ENCODE results near the gene ASRGL1.

The ASRGL1 gene

DNA sequence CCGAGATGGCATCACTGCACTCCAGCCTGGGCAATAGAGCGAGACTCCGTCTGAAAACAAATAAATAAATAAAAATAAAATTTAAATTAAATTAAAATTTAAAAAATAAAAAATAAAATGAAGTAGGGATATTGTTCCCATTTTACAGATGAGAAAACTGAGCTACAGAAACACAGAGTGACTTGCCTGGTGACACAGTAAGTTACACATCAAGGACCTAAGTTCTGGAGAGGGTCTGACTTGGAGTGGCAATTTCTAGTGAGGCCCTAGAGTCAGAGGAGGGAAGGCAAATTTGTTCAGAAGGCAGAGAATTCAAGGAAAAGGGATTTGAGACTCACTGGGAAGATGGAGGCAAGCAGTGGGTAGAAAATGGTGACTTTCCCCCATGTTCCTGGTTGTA, 83.6 kb downstream of the ASRGL1 start:
- Histone ChIP-seq H3K4me3 (ENCODE audit: insufficient read depth in 1 of 2, low read depth in 1 of 2, low read length in 2 of 2) (no peak overlapping the region), H2BK5ac (ENCODE audit: low read depth, low read length, poor library complexity, severe bottlenecking) (no peak overlapping the region), H3K36me3 (ENCODE audit: control insufficient read depth in 1 of 2, insufficient read depth in 2 of 2, low read depth in 1 of 2, low read length in 2 of 2) (no peaks in the 10 kb centered on the region), H3K9ac (ENCODE audit: low read length) (no peak overlapping the region), H2BK120ac (ENCODE audit: low read depth, low read length) (no peak overlapping the region), H3K9me3 (ENCODE audit: control insufficient read depth, low read length) (no peaks in the 10 kb centered on the region), H3K79me1 (replicated peaks; ENCODE audit: low read length, poor library complexity, severe bottlenecking) (peaks cover 2% of the 10 kb centered on the region), H2AFZ (ENCODE audit: low read depth, low read length) (no peak overlapping the region), H3K14ac (ENCODE audit: low read length in 2 of 2) (no peak overlapping the region), H4K91ac (ENCODE audit: low read length) (no peak overlapping the region), H2BK15ac (ENCODE audit: low read depth, poor library complexity, severe bottlenecking) (no peak overlapping the region), H3K23ac (ENCODE audit: low read length in 2 of 2) (no peak overlapping the region), H3K27ac (ENCODE audit: low read length, poor library complexity, severe bottlenecking) (no peak overlapping the region), H3K27me3 (ENCODE audit: control insufficient read depth in 1 of 2, insufficient read depth in 1 of 2, low read length in 2 of 2) (peaks cover 0 to 6% of the 10 kb centered on the region in 2 experiments), H2BK12ac (ENCODE audit: low read length in 2 of 2) (no peak overlapping the region), H3K4ac (ENCODE audit: low read depth in 1 of 2, low read length in 2 of 2) (no peak overlapping the region), H3K4me2 (ENCODE audit: low read length, poor library complexity, severe bottlenecking) (no peak overlapping the region), H3K18ac (ENCODE audit: low read depth in 1 of 2, low read length in 2 of 2) (no peak overlapping the region), H4K8ac (ENCODE audit: low read length) (no peak overlapping the region), H2AK5ac (ENCODE audit: low read length, severe bottlenecking) (no peak overlapping the region), H3K4me1 (ENCODE audit: control insufficient read depth, insufficient read depth, low read depth, low read length) (peaks cover 14% of the 10 kb centered on the region)
- no peak for DNase-seq
- WGBS: no CpG with 5 or more reads among the region's 3 CpGs

DNA sequence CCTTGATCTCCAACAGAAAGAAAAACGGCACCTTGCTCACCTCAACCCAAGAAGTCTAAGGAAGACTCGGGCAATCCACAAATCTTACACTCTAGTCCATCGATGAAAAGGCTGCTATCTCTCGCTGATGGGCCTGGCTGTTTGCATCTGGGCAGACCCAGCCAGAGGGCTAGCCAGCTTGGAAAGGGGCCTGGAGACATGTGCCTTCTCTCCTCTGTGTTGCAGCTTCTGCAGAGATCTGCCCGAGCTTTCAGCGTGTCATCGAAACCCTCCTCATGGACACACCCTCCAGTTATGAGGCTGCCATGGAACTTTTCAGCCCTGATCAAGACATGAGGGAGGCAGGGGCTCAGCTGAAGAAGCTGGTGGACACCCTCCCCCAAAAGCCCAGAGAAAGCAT, 84.7 kb downstream of the ASRGL1 start:
- Histone ChIP-seq H2BK12ac (ENCODE audit: low read length in 2 of 2) (no peak overlapping the region), H2AFZ (ENCODE audit: low read depth, low read length) (no peak overlapping the region), H3K23ac (ENCODE audit: low read length in 2 of 2) (no peak overlapping the region), H3K27me3 (ENCODE audit: control insufficient read depth in 1 of 2, insufficient read depth in 1 of 2, low read length in 2 of 2) (peaks cover 0 to 6% of the 10 kb centered on the region in 2 experiments), H3K79me1 (replicated peaks; ENCODE audit: low read length, poor library complexity, severe bottlenecking) (peaks cover 2% of the 10 kb centered on the region), H2BK120ac (ENCODE audit: low read depth, low read length) (no peak overlapping the region), H2BK15ac (ENCODE audit: low read depth, poor library complexity, severe bottlenecking) (no peak overlapping the region), H3K9me3 (ENCODE audit: control insufficient read depth, low read length) (no peaks in the 10 kb centered on the region), H4K8ac (ENCODE audit: low read length) (no peak overlapping the region), H3K14ac (ENCODE audit: low read length in 2 of 2) (no peak overlapping the region), H3K4ac (ENCODE audit: low read depth in 1 of 2, low read length in 2 of 2) (no peak overlapping the region), H3K4me1 (ENCODE audit: control insufficient read depth, insufficient read depth, low read depth, low read length) (peaks cover 18% of the 10 kb centered on the region), H2BK5ac (ENCODE audit: low read depth, low read length, poor library complexity, severe bottlenecking) (no peak overlapping the region), H3K36me3 (ENCODE audit: control insufficient read depth in 1 of 2, insufficient read depth in 2 of 2, low read depth in 1 of 2, low read length in 2 of 2) (no peaks in the 10 kb centered on the region), H3K4me3 (ENCODE audit: insufficient read depth in 1 of 2, low read depth in 1 of 2, low read length in 2 of 2) (no peak overlapping the region), H3K18ac (ENCODE audit: low read depth in 1 of 2, low read length in 2 of 2) (no peak overlapping the region), H3K9ac (ENCODE audit: low read length) (no peak overlapping the region), H4K91ac (ENCODE audit: low read length) (no peak overlapping the region), H3K27ac (ENCODE audit: low read length, poor library complexity, severe bottlenecking) (no peak overlapping the region), H2AK5ac (ENCODE audit: low read length, severe bottlenecking) (peak overlapping the region; percentile 88), H3K4me2 (ENCODE audit: low read length, poor library complexity, severe bottlenecking) (no peak overlapping the region)
- WGBS: 89% methylated on average over 7 of the region's 7 CpGs
- DNase-seq: no peak

DNA sequence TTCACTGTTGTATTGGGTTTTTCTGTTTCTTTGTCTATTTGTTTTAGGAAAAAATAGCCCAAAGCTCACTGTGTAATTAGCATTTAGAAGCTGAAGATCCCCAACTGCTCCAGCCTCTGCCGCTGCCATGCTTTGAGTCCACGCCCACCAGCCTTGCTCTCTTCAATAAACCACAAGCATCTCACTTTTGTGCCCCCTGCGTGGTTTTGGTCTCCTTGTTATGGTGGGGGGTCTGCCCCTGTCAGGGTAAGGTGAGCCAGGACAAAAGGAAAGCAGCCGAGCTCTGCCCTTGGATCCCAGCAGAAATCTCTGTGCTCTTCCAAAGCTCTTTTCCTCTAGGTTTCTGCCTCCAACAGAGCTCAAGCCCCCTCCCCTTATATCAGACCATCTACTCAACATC, 85.8 kb downstream of the ASRGL1 start:
- Histone ChIP-seq H3K4me2 (ENCODE audit: low read length, poor library complexity, severe bottlenecking) (no peak overlapping the region), H2BK12ac (ENCODE audit: low read length in 2 of 2) (no peak overlapping the region), H3K9me3 (ENCODE audit: control insufficient read depth, low read length) (no peaks in the 10 kb centered on the region), H3K4me1 (ENCODE audit: control insufficient read depth, insufficient read depth, low read depth, low read length) (peaks cover 18% of the 10 kb centered on the region), H2BK15ac (ENCODE audit: low read depth, poor library complexity, severe bottlenecking) (no peak overlapping the region), H3K4ac (ENCODE audit: low read depth in 1 of 2, low read length in 2 of 2) (no peak overlapping the region), H2BK120ac (ENCODE audit: low read depth, low read length) (no peak overlapping the region), H3K9ac (ENCODE audit: low read length) (no peak overlapping the region), H2AK5ac (ENCODE audit: low read length, severe bottlenecking) (peak overlapping the region; percentile 25), H3K79me1 (replicated peaks; ENCODE audit: low read length, poor library complexity, severe bottlenecking) (peaks cover 2% of the 10 kb centered on the region), H3K27me3 (ENCODE audit: control insufficient read depth in 1 of 2, insufficient read depth in 1 of 2, low read length in 2 of 2) (peaks cover 0 to 6% of the 10 kb centered on the region in 2 experiments), H3K14ac (ENCODE audit: low read length in 2 of 2) (no peak overlapping the region), H4K8ac (ENCODE audit: low read length) (no peak overlapping the region), H2BK5ac (ENCODE audit: low read depth, low read length, poor library complexity, severe bottlenecking) (peak overlapping the region; percentile 59), H2AFZ (ENCODE audit: low read depth, low read length) (no peak overlapping the region), H4K91ac (ENCODE audit: low read length) (no peak overlapping the region), H3K18ac (ENCODE audit: low read depth in 1 of 2, low read length in 2 of 2) (no peak overlapping the region), H3K23ac (ENCODE audit: low read length in 2 of 2) (no peak overlapping the region), H3K4me3 (ENCODE audit: insufficient read depth in 1 of 2, low read depth in 1 of 2, low read length in 2 of 2) (no peak overlapping the region), H3K27ac (ENCODE audit: low read length, poor library complexity, severe bottlenecking) (peak overlapping the region; percentile 52), H3K36me3 (ENCODE audit: control insufficient read depth in 1 of 2, insufficient read depth in 2 of 2, low read depth in 1 of 2, low read length in 2 of 2) (no peaks in the 10 kb centered on the region)
- no peak for DNase-seq
- 48% methylated on average over 3 of the region's 4 CpGs for WGBS

DNA sequence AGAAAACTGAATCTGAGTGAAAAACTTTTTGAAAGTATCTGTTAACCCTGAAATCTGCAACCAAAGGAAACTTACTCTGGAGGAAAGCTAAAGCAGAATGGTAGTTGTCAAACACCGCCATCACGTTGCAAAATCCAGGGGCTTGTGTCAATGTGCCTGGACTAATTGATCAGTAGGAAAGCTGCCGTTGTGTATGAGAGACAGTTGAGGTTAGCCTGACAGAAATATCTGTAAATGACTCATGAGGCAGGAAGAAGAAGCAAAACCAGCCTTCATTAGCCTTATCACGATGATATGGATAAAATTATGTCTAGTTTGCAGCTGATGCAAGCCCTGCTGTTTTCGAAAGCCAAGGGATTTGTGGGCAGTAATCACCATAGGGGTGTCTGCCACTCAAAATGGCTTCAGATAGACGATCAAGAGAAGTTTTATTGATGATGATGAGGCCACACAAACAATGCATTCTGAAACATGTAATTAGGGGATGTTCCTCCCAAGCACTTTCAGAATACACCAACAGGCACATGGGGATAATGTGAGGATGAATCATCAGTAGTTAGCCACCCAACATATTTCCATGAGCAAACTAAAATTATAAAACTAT, 90.5 kb downstream of the ASRGL1 start:
- Histone ChIP-seq H3K4ac (ENCODE audit: low read depth in 1 of 2, low read length in 2 of 2) (peak overlapping the region in 1 of 2 experiments; percentile 15), H3K79me1 (replicated peaks; ENCODE audit: low read length, poor library complexity, severe bottlenecking) (peaks cover 6% of the 10 kb centered on the region), H3K36me3 (ENCODE audit: control insufficient read depth in 1 of 2, insufficient read depth in 2 of 2, low read depth in 1 of 2, low read length in 2 of 2) (no peaks in the 10 kb centered on the region), H4K8ac (ENCODE audit: low read length) (peak overlapping the region; percentile 16), H2BK5ac (ENCODE audit: low read depth, low read length, poor library complexity, severe bottlenecking) (peak overlapping the region; percentile 73), H2AK5ac (ENCODE audit: low read length, severe bottlenecking) (peak overlapping the region; percentile 96), H3K4me2 (ENCODE audit: low read length, poor library complexity, severe bottlenecking) (no peak overlapping the region), H2BK15ac (ENCODE audit: low read depth, poor library complexity, severe bottlenecking) (no peak overlapping the region), H3K18ac (ENCODE audit: low read depth in 1 of 2, low read length in 2 of 2) (peak overlapping the region in 1 of 2 experiments; percentile 5), H3K4me1 (ENCODE audit: control insufficient read depth, insufficient read depth, low read depth, low read length) (peaks cover 34% of the 10 kb centered on the region), H3K27ac (ENCODE audit: low read length, poor library complexity, severe bottlenecking) (peak overlapping the region; percentile 100), H3K9me3 (ENCODE audit: control insufficient read depth, low read length) (no peaks in the 10 kb centered on the region), H3K9ac (ENCODE audit: low read length) (peak overlapping the region; percentile 50), H2BK120ac (ENCODE audit: low read depth, low read length) (no peak overlapping the region), H3K23ac (ENCODE audit: low read length in 2 of 2) (no peak overlapping the region), H3K14ac (ENCODE audit: low read length in 2 of 2) (no peak overlapping the region), H3K4me3 (ENCODE audit: insufficient read depth in 1 of 2, low read depth in 1 of 2, low read length in 2 of 2) (peak overlapping the region in 1 of 2 experiments; percentile 23), H2BK12ac (ENCODE audit: low read length in 2 of 2) (no peak overlapping the region), H3K27me3 (ENCODE audit: control insufficient read depth in 1 of 2, insufficient read depth in 1 of 2, low read length in 2 of 2) (no peaks in the 10 kb centered on the region), H4K91ac (ENCODE audit: low read length) (no peak overlapping the region), H2AFZ (ENCODE audit: low read depth, low read length) (no peak overlapping the region)
- 46% methylated on average over 6 of the region's 6 CpGs for WGBS
- DNase-seq: peak; percentile 76

All from mesenchymal stem cell (in vitro differentiated cells and primary cell).